Left ventricle myocardium inferior (tissue), 1 donor: ENCODE results near the gene IFT57. TPM values are rescaled to one million over a fixed set of nuclear protein-coding genes. Genes with fewer than 3 reads are reported as not detected.

ENCODE experiments used
- DNase-seq: peaks from one replicate; pipeline ENCODE4 v3.0.0-alpha.2; 2020
- H3K27ac ChIP-seq: fragments of 200-600 bp; replicated peaks from 2 replicates; pipeline ENCODE4 v1.8.0; 2021
- H3K27me3 ChIP-seq: fragments of 200-600 bp; 2 replicates; pipeline ENCODE4 v1.8.0; 2021; ENCODE audit warnings: low read depth
- H3K36me3 ChIP-seq: fragments of 200-600 bp; 2 replicates; pipeline ENCODE4 v1.8.0; 2021
- H3K4me1 ChIP-seq: fragments of 200-600 bp; 2 replicates; pipeline ENCODE4 v1.8.0; 2021
- H3K4me3 ChIP-seq: fragments of 200-600 bp; 2 replicates; pipeline ENCODE4 v1.8.0; 2021; ENCODE audit warnings: mild to moderate bottlenecking, moderate library complexity
- H3K9me3 ChIP-seq: fragments of 200-600 bp; replicated peaks from 2 replicates; pipeline ENCODE4 v1.8.0; 2021
- intact Hi-C: fragments of 100-400 bp; cut with micrococcal nuclease; formaldehyde crosslinking; loops from one replicate; pipeline ENCODE4 v1.11.0; 2022
- total RNA-seq: library from RNA; stranded (reverse); fragmentation: NEBNext Ultra II Directional; extraction: Animal tissue kit (Norgen Biotek cat#: 25700); gene quantifications from one replicate; pipeline ENCODE4 v1.2.1, GENCODE V29; 2021
- TF ChIP-seq, protein P1 (sequence below): fragments of 200-600 bp; IDR thresholded peaks from 2 replicates; pipeline ENCODE4 v1.8.0; 2021; ENCODE audit warnings: antibody characterized with exemption, mild to moderate bottlenecking, borderline replicate concordance
- donor health status: DM: no; HTN: yes; CAD: no; lungs with severe emphysema.

IFT57 gene
- total RNA-seq, 1 donor from 2014 or later: 22.6 TPM

DNA sequence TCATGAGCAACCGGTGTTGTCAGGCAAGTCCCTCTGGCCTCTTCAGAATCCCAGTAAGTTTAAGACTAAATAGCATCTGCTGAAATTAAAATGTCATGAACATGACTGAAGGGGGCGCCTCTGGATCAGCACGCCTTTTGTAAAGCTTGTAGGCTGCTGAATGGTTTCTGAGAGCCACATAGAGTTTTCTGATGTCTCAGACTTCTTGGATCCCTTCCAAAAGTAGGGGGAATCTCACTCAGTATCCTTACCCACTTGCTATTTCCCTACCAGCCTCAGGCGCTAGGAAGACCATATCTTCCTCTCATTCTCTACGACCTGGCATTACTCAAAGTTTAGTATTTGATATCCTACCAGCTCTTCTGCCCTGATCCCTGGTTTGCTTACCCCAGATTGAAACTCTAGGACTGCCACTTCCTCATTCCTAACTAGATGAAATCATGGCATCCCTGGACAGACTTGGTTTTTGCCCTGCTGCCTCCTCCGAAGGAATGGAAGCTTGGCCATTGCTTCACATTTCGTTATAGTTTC, 68.7 kb downstream of the IFT57 start:
- Histone ChIP-seq H3K36me3 (no peaks in the 10 kb centered on the region), H3K9me3 (no peaks in the 10 kb centered on the region), H3K4me1 (no peaks in the 10 kb centered on the region), H3K4me3 (no peak overlapping the region), H3K27ac (no peak overlapping the region), H3K27me3 (no peaks in the 10 kb centered on the region)
- intact Hi-C loops: no loop called here
- DNase-seq: no peak
- TF ChIP-seq, protein P1, sequence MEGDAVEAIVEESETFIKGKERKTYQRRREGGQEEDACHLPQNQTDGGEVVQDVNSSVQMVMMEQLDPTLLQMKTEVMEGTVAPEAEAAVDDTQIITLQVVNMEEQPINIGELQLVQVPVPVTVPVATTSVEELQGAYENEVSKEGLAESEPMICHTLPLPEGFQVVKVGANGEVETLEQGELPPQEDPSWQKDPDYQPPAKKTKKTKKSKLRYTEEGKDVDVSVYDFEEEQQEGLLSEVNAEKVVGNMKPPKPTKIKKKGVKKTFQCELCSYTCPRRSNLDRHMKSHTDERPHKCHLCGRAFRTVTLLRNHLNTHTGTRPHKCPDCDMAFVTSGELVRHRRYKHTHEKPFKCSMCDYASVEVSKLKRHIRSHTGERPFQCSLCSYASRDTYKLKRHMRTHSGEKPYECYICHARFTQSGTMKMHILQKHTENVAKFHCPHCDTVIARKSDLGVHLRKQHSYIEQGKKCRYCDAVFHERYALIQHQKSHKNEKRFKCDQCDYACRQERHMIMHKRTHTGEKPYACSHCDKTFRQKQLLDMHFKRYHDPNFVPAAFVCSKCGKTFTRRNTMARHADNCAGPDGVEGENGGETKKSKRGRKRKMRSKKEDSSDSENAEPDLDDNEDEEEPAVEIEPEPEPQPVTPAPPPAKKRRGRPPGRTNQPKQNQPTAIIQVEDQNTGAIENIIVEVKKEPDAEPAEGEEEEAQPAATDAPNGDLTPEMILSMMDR: peak; percentile 27

DNA sequence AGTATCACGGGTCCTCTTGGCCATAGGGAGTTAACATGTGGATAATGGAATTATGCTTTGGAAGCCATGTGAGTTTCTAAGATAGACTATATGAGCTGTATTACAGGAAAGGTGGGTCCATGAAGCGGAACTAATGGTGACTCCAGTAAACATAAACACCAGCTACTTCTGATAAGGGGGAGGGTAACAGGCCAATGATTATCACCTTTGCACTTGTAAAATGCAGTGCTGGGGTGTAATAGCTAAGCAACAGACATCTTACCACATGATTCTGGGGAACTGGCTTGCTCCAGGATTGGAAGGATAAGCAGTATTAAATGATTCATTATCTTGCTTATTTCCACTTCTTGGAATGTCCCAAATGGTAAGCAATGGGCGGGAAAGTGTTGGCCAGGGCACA, 70.0 kb downstream of the IFT57 start:
- intact Hi-C loops: no loop called here
- Histone ChIP-seq H3K4me1 (no peaks in the 10 kb centered on the region), H3K27ac (no peak overlapping the region), H3K9me3 (no peaks in the 10 kb centered on the region), H3K4me3 (no peak overlapping the region), H3K36me3 (no peaks in the 10 kb centered on the region), H3K27me3 (no peaks in the 10 kb centered on the region)
- TF ChIP-seq, protein P1: no peak
- no peak for DNase-seq

DNA sequence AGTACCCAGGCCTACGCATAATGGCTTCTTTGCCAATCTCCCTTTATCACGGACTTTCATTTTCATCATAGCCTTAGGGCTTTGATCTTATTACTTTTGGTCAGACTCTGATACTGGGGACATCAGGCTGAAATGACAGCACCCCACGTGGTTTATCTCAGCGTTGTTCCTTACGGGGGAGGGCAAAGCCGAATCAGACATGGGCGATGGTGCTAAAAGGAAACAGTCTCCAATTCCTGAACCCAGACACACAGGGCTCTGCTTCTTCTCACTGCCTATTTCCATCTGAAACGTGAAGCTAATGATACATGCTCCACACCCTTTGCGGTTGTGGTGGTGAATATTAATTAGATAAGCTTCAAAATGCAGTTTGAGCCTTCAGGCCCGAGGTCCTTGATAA, 72.0 kb downstream of the IFT57 start:
- H3K27ac ChIP-seq: no peak overlapping the region
- peaks cover 14% of the 10 kb centered on the region for H3K9me3 ChIP-seq
- no peak for DNase-seq
- intact Hi-C loops: no loop called here
- H3K36me3 ChIP-seq: no peaks in the 10 kb centered on the region
- no peaks in the 10 kb centered on the region for H3K4me1 ChIP-seq
- TF ChIP-seq, protein P1: no peak
- no peak overlapping the region for H3K4me3 ChIP-seq
- H3K27me3 ChIP-seq: no peaks in the 10 kb centered on the region

DNA sequence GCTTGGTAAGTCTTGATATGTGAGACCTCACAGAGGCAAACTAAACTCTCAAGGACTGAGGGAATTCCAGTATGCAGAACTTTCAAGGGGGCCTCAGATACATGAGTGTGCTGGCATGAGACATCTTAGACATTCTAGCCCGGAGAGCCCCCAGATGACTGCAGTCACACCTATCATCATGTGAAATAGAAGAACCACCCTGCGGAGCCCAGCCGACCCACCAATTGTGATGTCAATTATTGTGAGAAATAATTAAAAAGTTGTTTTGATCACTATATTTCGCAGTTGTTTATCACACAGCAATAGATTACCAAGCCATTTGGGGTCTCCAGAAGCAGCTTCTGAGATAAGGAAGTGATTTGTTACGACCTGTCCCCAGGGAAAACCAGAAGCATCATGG, 76.1 kb downstream of the IFT57 start:
- no peak for DNase-seq
- TF ChIP-seq, protein P1: no peak
- H3K4me1 ChIP-seq: no peaks in the 10 kb centered on the region
- no peak overlapping the region for H3K27ac ChIP-seq
- no peaks in the 10 kb centered on the region for H3K36me3 ChIP-seq
- H3K4me3 ChIP-seq: no peak overlapping the region
- intact Hi-C loops: no loop called here
- peaks cover 14% of the 10 kb centered on the region for H3K9me3 ChIP-seq
- H3K27me3 ChIP-seq: no peaks in the 10 kb centered on the region

DNA sequence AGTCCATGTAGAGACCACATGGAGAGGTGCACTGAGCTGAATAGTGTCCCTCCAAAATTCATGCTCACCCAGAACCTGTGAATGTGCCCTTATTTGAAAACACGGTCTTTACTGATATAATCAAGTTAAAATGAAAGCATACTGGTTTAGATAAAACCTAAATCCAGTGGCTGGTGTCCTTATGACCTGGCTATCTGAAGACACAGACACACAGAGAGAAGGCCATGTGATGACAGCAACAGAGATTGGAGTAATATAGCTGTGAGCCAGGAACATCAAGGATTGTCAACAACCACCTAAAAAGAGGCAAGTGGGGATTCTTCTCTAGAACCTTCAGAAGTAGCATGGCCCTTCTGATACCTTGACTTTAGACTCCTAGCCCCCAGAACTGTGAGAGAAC, 76.6 kb downstream of the IFT57 start:
- TF ChIP-seq, protein P1: no peak
- no peaks in the 10 kb centered on the region for H3K4me1 ChIP-seq
- H3K9me3 ChIP-seq: peaks cover 14% of the 10 kb centered on the region
- no peaks in the 10 kb centered on the region for H3K27me3 ChIP-seq
- intact Hi-C loops: no loop called here
- no peaks in the 10 kb centered on the region for H3K36me3 ChIP-seq
- DNase-seq: no peak
- H3K27ac ChIP-seq: no peak overlapping the region
- no peak overlapping the region for H3K4me3 ChIP-seq

DNA sequence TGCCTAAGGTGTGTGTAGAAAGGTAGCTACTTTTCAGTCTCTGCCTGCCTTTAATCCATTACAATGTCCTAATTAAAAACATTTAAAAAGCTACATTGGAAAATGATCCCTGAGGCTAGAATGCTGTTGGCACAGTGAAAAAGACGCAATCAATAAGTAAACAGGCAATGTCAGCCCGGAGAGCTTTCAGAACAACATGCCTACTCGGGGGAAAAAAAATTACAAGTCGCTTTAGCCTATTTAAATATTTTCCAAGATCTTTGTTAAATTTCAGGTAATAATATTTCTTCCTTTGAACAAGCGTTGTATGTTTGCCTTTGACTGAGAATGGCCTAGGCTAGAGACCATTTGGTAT, 84.8 kb downstream of the IFT57 start:
- intact Hi-C loops: no loop called here
- DNase-seq: no peak
- Histone ChIP-seq H3K4me1 (no peaks in the 10 kb centered on the region), H3K9me3 (no peaks in the 10 kb centered on the region), H3K27ac (no peak overlapping the region), H3K27me3 (no peaks in the 10 kb centered on the region), H3K4me3 (no peak overlapping the region), H3K36me3 (no peaks in the 10 kb centered on the region)
- TF ChIP-seq, protein P1: no peak
